ENCODE results near the gene PRAMEF1. TPM values are rescaled to one million over a fixed set of nuclear protein-coding genes. Genes with fewer than 3 reads are reported as not detected.
"Not testable (repeated sequence)": the region's sequence is repeated elsewhere in the genome, so short reads cannot be mapped to it uniquely, and the experiment has no call there.

Gene PRAMEF1, protein sequence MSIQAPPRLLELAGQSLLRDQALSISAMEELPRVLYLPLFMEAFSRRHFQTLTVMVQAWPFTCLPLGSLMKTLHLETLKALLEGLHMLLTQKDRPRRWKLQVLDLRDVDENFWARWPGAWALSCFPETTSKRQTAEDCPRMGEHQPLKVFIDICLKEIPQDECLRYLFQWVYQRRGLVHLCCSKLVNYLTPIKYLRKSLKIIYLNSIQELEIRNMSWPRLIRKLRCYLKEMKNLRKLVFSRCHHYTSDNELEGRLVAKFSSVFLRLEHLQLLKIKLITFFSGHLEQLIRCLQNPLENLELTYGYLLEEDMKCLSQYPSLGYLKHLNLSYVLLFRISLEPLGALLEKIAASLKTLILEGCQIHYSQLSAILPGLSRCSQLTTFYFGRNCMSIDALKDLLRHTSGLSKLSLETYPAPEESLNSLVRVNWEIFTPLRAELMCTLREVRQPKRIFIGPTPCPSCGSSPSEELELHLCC
- not detected for polyA plus RNA-seq (2013, experiment 1 of 2)
- not detected for polyA plus RNA-seq (2013, experiment 2 of 2)

- H2AFZ ChIP-seq (ENCODE audit: low read depth, low read length); H3K9me3 ChIP-seq (ENCODE audit: control insufficient read depth, low read length); H3K14ac ChIP-seq (ENCODE audit: low read length in 2 of 2); H2BK120ac ChIP-seq (ENCODE audit: low read depth, low read length); H3K27ac ChIP-seq (ENCODE audit: low read length, poor library complexity, severe bottlenecking); H2BK5ac ChIP-seq (ENCODE audit: low read depth, low read length, poor library complexity, severe bottlenecking); H2BK12ac ChIP-seq (ENCODE audit: low read length in 2 of 2); H3K18ac ChIP-seq (ENCODE audit: low read depth in 1 of 2, low read length in 2 of 2); H3K79me1 ChIP-seq (replicated peaks; ENCODE audit: low read length, poor library complexity, severe bottlenecking); H2BK15ac ChIP-seq (ENCODE audit: low read depth, poor library complexity, severe bottlenecking); H3K4me1 ChIP-seq (ENCODE audit: control insufficient read depth, insufficient read depth, low read depth, low read length); DNase-seq; H3K4me2 ChIP-seq (ENCODE audit: low read length, poor library complexity, severe bottlenecking); H4K91ac ChIP-seq (ENCODE audit: low read length); H2AK5ac ChIP-seq (ENCODE audit: low read length, severe bottlenecking); H4K8ac ChIP-seq (ENCODE audit: low read length); H3K4ac ChIP-seq (ENCODE audit: low read depth in 1 of 2, low read length in 2 of 2); H3K23ac ChIP-seq (ENCODE audit: low read length in 2 of 2); H3K27me3 ChIP-seq (ENCODE audit: control insufficient read depth in 1 of 2, insufficient read depth in 1 of 2, low read length in 2 of 2); H3K4me3 ChIP-seq (ENCODE audit: insufficient read depth in 1 of 2, low read depth in 1 of 2, low read length in 2 of 2); H3K36me3 ChIP-seq (ENCODE audit: control insufficient read depth in 1 of 2, insufficient read depth in 2 of 2, low read depth in 1 of 2, low read length in 2 of 2); H3K9ac ChIP-seq (ENCODE audit: low read length): not testable (repeated sequence)
- no CpG with 5 or more reads among the region's 5 CpGs for WGBS
Observed at GRCh38 chr1:12791097-12791496, at the start of gene PRAMEF1. TSS of gene PRAMEF1 (plus strand) at chr1:12791397. CDS start at chr1:12793228, 1,831 bp downstream.

DNA sequence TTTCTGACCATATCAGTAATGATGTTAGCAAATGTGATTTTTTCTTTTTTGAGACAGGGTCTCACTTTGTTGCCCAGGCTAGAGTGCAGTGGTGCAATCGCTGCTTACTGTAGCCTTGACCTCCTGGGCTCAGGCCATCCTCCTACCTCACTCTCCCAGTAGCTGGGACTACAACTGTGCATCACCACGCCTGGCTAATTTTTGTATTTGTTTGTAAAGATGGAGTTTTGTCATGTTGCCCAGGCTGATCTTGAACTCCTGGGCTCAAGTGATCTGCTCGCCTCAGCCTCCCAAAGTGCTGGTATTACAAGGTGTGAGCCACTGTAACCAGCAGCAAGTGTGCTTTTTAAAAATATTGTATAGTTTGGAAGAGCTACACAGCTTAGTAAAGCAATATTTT lies 49.3 kb upstream of the PRAMEF1 start:
- 53% methylated on average over 3 of the region's 3 CpGs for WGBS
- no peak for DNase-seq
- Histone ChIP-seq H4K91ac (ENCODE audit: low read length) (no peak overlapping the region), H4K8ac (ENCODE audit: low read length) (no peak overlapping the region), H3K23ac (ENCODE audit: low read length in 2 of 2) (no peak overlapping the region), H3K14ac (ENCODE audit: low read length in 2 of 2) (no peak overlapping the region), H2AFZ (ENCODE audit: low read depth, low read length) (no peak overlapping the region), H3K9me3 (ENCODE audit: control insufficient read depth, low read length) (peaks cover 1% of the 10 kb centered on the region), H3K27ac (ENCODE audit: low read length, poor library complexity, severe bottlenecking) (no peak overlapping the region), H3K18ac (ENCODE audit: low read depth in 1 of 2, low read length in 2 of 2) (no peak overlapping the region), H3K4me3 (ENCODE audit: insufficient read depth in 1 of 2, low read depth in 1 of 2, low read length in 2 of 2) (no peak overlapping the region), H3K4ac (ENCODE audit: low read depth in 1 of 2, low read length in 2 of 2) (no peak overlapping the region), H3K36me3 (ENCODE audit: control insufficient read depth in 1 of 2, insufficient read depth in 2 of 2, low read depth in 1 of 2, low read length in 2 of 2) (no peaks in the 10 kb centered on the region), H3K4me2 (ENCODE audit: low read length, poor library complexity, severe bottlenecking) (no peak overlapping the region), H2BK5ac (ENCODE audit: low read depth, low read length, poor library complexity, severe bottlenecking) (no peak overlapping the region), H3K4me1 (ENCODE audit: control insufficient read depth, insufficient read depth, low read depth, low read length) (no peaks in the 10 kb centered on the region), H3K27me3 (ENCODE audit: control insufficient read depth in 1 of 2, insufficient read depth in 1 of 2, low read length in 2 of 2) (no peaks in the 10 kb centered on the region), H3K79me1 (replicated peaks; ENCODE audit: low read length, poor library complexity, severe bottlenecking) (no peaks in the 10 kb centered on the region), H2BK12ac (ENCODE audit: low read length in 2 of 2) (no peak overlapping the region), H2AK5ac (ENCODE audit: low read length, severe bottlenecking) (no peak overlapping the region), H2BK120ac (ENCODE audit: low read depth, low read length) (no peak overlapping the region), H3K9ac (ENCODE audit: low read length) (no peak overlapping the region), H2BK15ac (ENCODE audit: low read depth, poor library complexity, severe bottlenecking) (no peak overlapping the region)

DNA sequence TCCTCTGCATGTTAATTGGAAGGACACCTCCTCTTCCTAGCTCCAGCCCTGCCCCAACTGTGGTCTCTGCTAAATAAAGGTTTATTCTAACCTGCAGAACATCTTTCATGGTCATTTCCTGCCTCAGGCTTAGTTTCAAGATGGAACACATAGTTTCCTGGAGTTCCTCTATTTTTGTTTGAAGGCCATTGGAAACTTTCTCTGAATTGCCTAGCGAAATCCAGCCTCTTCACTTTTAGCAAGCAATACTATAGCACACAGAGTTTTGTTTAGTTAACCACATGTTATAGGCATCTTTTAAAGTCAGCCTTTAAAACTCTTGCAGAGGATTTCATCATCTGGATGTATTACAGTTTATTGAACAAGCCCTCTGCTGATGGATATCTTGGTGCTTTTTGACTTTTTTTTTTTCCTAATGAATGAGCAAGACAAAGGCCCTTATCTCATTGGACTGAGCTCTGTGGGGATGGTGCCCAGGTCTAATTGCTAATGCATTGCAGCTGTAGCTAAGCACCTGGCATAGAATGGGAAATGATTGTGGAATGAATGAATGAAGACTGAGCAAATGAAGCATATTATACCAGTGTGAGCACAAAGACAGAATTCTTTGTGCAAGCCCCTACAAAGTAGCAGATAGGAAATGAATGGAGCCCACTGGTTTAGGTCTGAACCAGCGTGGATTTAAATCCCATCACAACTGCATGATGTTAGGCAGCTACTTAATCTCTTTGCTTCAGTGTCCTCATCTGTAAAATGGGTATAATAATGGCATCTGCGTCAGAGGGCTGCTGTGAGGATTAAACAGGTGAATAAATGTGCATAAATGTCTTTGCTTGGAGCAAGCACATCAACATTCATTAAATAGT lies 45.8 kb upstream of the PRAMEF1 start:
- Histone ChIP-seq H3K36me3 (ENCODE audit: control insufficient read depth in 1 of 2, insufficient read depth in 2 of 2, low read depth in 1 of 2, low read length in 2 of 2) (no peaks in the 10 kb centered on the region), H4K8ac (ENCODE audit: low read length) (no peak overlapping the region), H3K14ac (ENCODE audit: low read length in 2 of 2) (no peak overlapping the region), H2AFZ (ENCODE audit: low read depth, low read length) (no peak overlapping the region), H3K9me3 (ENCODE audit: control insufficient read depth, low read length) (peaks cover 25% of the 10 kb centered on the region), H2AK5ac (ENCODE audit: low read length, severe bottlenecking) (no peak overlapping the region), H3K27ac (ENCODE audit: low read length, poor library complexity, severe bottlenecking) (no peak overlapping the region), H3K23ac (ENCODE audit: low read length in 2 of 2) (no peak overlapping the region), H3K27me3 (ENCODE audit: control insufficient read depth in 1 of 2, insufficient read depth in 1 of 2, low read length in 2 of 2) (no peaks in the 10 kb centered on the region), H3K9ac (ENCODE audit: low read length) (no peak overlapping the region), H2BK5ac (ENCODE audit: low read depth, low read length, poor library complexity, severe bottlenecking) (no peak overlapping the region), H3K4me1 (ENCODE audit: control insufficient read depth, insufficient read depth, low read depth, low read length) (no peaks in the 10 kb centered on the region), H2BK12ac (ENCODE audit: low read length in 2 of 2) (no peak overlapping the region), H3K18ac (ENCODE audit: low read depth in 1 of 2, low read length in 2 of 2) (no peak overlapping the region), H2BK120ac (ENCODE audit: low read depth, low read length) (no peak overlapping the region), H2BK15ac (ENCODE audit: low read depth, poor library complexity, severe bottlenecking) (no peak overlapping the region), H4K91ac (ENCODE audit: low read length) (no peak overlapping the region), H3K4me2 (ENCODE audit: low read length, poor library complexity, severe bottlenecking) (no peak overlapping the region), H3K4ac (ENCODE audit: low read depth in 1 of 2, low read length in 2 of 2) (no peak overlapping the region), H3K4me3 (ENCODE audit: insufficient read depth in 1 of 2, low read depth in 1 of 2, low read length in 2 of 2) (no peak overlapping the region), H3K79me1 (replicated peaks; ENCODE audit: low read length, poor library complexity, severe bottlenecking) (no peaks in the 10 kb centered on the region)
- no peak for DNase-seq
- 51% methylated on average over 2 of the region's 3 CpGs for WGBS

- Histone ChIP-seq H2AK5ac (ENCODE audit: low read length, severe bottlenecking) (no peak within 1 kb of the TSS), H3K4me3 (ENCODE audit: insufficient read depth in 1 of 2, low read depth in 1 of 2, low read length in 2 of 2) (no peak within 1 kb of the TSS), H2BK120ac (ENCODE audit: low read depth, low read length) (no peak within 1 kb of the TSS), H2AFZ (ENCODE audit: low read depth, low read length) (no peak within 1 kb of the TSS), H3K18ac (ENCODE audit: low read depth in 1 of 2, low read length in 2 of 2) (no peak within 1 kb of the TSS), H3K36me3 (ENCODE audit: control insufficient read depth in 1 of 2, insufficient read depth in 2 of 2, low read depth in 1 of 2, low read length in 2 of 2) (no peaks in the 10 kb centered on the region), H3K27ac (ENCODE audit: low read length, poor library complexity, severe bottlenecking) (no peak within 1 kb of the TSS), H3K23ac (ENCODE audit: low read length in 2 of 2) (no peak within 1 kb of the TSS), H3K4me2 (ENCODE audit: low read length, poor library complexity, severe bottlenecking) (no peak within 1 kb of the TSS), H3K9me3 (ENCODE audit: control insufficient read depth, low read length) (peaks cover 29% of the 10 kb centered on the region), H3K79me1 (replicated peaks; ENCODE audit: low read length, poor library complexity, severe bottlenecking) (no peaks in the 10 kb centered on the region), H4K8ac (ENCODE audit: low read length) (no peak within 1 kb of the TSS), H3K14ac (ENCODE audit: low read length in 2 of 2) (no peak within 1 kb of the TSS), H3K27me3 (ENCODE audit: control insufficient read depth in 1 of 2, insufficient read depth in 1 of 2, low read length in 2 of 2) (no peaks in the 10 kb centered on the region), H3K4ac (ENCODE audit: low read depth in 1 of 2, low read length in 2 of 2) (no peak within 1 kb of the TSS), H2BK15ac (ENCODE audit: low read depth, poor library complexity, severe bottlenecking) (no peak within 1 kb of the TSS), H3K9ac (ENCODE audit: low read length) (no peak within 1 kb of the TSS), H4K91ac (ENCODE audit: low read length) (no peak within 1 kb of the TSS), H2BK12ac (ENCODE audit: low read length in 2 of 2) (no peak within 1 kb of the TSS), H2BK5ac (ENCODE audit: low read depth, low read length, poor library complexity, severe bottlenecking) (no peak within 1 kb of the TSS), H3K4me1 (ENCODE audit: control insufficient read depth, insufficient read depth, low read depth, low read length) (no peaks in the 10 kb centered on the region)
- WGBS = 55% methylated on average over 2 of the region's 2 CpGs
- DNase-seq = no peak
Observed at GRCh38 chr1:12745992-12746323, 45.2 kb upstream of the PRAMEF1 start, which contains the start of gene CFAP107. TSS of gene CFAP107 (plus strand) at chr1:12746200. CDS start at chr1:12746431, 231 bp downstream.

Measured in mesenchymal stem cell (in vitro differentiated cells and primary cell).